GM12891 (cell line): ENCODE results near the gene DAZAP2.

Source experiments
- POLR2A ChIP-seq: IDR thresholded peaks from 2 replicates; pipeline ENCODE4 v1.6.1; 2011; ENCODE audit warnings: low read depth, low read length, control low read depth
- POLR2AphosphoS5 ChIP-seq: IDR thresholded peaks from 2 replicates; pipeline ENCODE4 v1.6.1; 2011; ENCODE audit warnings: low read depth, low read length, control low read depth
- SPI1 ChIP-seq: IDR thresholded peaks from 2 replicates; pipeline ENCODE4 v1.6.1; 2011; ENCODE audit warnings: low read depth, low read length, control low read depth

GRCh38 chr12:51218607-51219161, 19.9 kb upstream of the DAZAP2 start:
- TF ChIP-seq POLR2A (no peak), POLR2AphosphoS5 (no peak), SPI1 (peak; percentile 8; the same call in 1 of the 2 replicates)
